Activated naive CD8-positive, alpha-beta T cell treated with anti-CD3 and anti-CD28 coated beads, Interleukin-2, amount 50 U/mL, for 24 hours (primary cell): Measurements from ENCODE around the gene CEP83.

Source experiments
- ATAC-seq: fragments of 150-1000 bp; cut with Tn5 transposase; one replicate; pipeline ENCODE4 v1.10.0; 2021
- DNase-seq: peaks from one replicate; pipeline ENCODE4 v3.0.0; 2021
- H3K27ac Mint-ChIP-seq: one replicate; pipeline ENCODE4 v1.8.0; 2021; ENCODE audit warnings: mild to moderate bottlenecking, mixed read lengths
- H3K27me3 Mint-ChIP-seq: one replicate; pipeline ENCODE4 v1.8.0; 2021; ENCODE audit warnings: mixed read lengths
- H3K36me3 Mint-ChIP-seq: one replicate; pipeline ENCODE4 v1.8.0; 2021; ENCODE audit warnings: low read depth, mixed read lengths
- H3K4me1 Mint-ChIP-seq: one replicate; pipeline ENCODE4 v1.8.0; 2021; ENCODE audit warnings: mixed read lengths
- H3K4me3 Mint-ChIP-seq: one replicate; pipeline ENCODE4 v1.8.0; 2021; ENCODE audit warnings: mild to moderate bottlenecking, moderate library complexity, mixed read lengths
- H3K9me3 Mint-ChIP-seq: one replicate; pipeline ENCODE4 v1.8.0; 2021; ENCODE audit warnings: mixed read lengths

Gene CEP83, protein sequence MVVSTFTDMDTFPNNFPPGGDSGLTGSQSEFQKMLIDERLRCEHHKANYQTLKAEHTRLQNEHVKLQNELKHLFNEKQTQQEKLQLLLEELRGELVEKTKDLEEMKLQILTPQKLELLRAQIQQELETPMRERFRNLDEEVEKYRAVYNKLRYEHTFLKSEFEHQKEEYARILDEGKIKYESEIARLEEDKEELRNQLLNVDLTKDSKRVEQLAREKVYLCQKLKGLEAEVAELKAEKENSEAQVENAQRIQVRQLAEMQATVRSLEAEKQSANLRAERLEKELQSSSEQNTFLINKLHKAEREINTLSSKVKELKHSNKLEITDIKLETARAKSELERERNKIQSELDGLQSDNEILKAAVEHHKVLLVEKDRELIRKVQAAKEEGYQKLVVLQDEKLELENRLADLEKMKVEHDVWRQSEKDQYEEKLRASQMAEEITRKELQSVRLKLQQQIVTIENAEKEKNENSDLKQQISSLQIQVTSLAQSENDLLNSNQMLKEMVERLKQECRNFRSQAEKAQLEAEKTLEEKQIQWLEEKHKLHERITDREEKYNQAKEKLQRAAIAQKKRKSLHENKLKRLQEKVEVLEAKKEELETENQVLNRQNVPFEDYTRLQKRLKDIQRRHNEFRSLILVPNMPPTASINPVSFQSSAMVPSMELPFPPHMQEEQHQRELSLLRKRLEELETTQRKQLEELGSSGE

DNA sequence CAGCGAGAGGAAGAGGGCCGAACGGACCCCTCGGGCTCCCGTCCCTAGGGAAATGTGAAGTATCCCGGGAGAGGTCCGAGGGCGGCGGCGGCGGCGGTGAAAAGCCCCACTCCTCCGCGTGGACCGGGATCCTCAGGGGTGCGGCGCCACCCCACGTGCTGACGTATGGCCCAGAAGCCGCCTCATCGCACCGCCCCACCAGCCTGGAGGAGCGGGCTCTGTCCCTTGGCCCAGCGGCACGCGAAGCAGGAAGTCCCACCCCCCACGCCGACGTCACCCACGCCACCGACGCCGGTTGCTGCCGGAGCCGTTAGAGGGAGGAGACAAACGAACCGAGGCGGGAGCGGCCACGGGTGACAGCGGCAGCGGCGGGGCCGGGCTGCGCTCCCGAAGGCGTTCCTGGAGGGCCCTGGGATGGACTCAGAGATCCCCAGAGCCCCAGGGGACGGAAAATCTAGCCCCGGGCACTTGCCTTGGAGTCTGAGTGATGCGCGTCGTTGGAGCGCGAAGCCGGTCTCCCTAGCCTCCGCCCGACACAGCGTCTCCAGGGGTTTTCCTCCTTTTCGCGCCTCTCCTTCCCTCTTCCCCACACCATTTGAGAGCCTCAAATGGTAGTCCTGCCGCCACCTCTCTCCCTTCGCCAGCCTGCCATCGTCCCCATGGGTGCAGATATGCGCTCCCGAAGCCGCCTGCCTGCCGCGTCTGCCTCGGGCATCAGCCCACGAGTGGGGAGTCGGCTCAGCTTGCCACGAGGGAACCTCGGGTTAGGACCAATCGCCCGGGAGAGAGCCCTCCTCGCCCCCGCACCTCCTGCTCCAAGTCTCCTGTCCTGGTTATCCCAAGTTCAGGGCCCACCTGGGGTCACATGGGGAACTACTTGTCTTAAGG, at the start of gene CEP83:
TSS of gene CEP83 (minus strand) at position 140 of the 888 bp plus-strand sequence. CDS start 47,377 bp downstream, outside the sequence.
- ATAC-seq (peak; percentile 99), DNase-seq (peak; percentile 98)
- peak within 1 kb of the TSS; percentile 91 for H3K4me3 Mint-ChIP-seq
- H3K4me1 Mint-ChIP-seq: peaks cover 37% of the 10 kb centered on the region
- H3K27me3 Mint-ChIP-seq: peaks cover 13% of the 10 kb centered on the region
- peaks cover 24% of the 10 kb centered on the region for H3K36me3 Mint-ChIP-seq
- peak within 1 kb of the TSS; percentile 93 for H3K27ac Mint-ChIP-seq
- peaks cover 5% of the 10 kb centered on the region for H3K9me3 Mint-ChIP-seq

DNA sequence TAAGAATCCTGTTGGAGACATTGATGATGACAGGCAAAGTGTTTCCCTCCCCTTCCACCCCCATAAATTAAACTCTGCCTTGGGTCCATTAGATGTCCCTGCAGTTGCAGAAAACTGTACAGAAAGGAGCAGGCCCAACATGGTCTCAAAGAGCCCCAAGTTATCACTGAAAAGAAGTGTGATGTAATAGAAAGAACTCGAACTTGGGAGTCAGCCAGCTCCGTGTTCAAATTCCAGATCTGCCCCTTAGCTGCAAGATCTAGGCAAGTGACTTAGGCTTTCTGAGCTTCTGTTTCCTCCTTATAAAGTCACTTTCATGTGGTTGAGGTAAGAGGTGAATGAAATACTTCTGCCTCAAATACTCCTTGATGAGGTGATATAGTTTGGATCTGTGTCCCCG, 49.6 kb upstream of the CEP83 start:
- ATAC-seq (no peak), DNase-seq (no peak)
- Mint-ChIP-seq H3K27ac (no peak overlapping the region), H3K4me3 (no peak overlapping the region), H3K4me1 (no peaks in the 10 kb centered on the region), H3K36me3 (no peaks in the 10 kb centered on the region), H3K9me3 (no peaks in the 10 kb centered on the region), H3K27me3 (peaks cover 2% of the 10 kb centered on the region)

DNA sequence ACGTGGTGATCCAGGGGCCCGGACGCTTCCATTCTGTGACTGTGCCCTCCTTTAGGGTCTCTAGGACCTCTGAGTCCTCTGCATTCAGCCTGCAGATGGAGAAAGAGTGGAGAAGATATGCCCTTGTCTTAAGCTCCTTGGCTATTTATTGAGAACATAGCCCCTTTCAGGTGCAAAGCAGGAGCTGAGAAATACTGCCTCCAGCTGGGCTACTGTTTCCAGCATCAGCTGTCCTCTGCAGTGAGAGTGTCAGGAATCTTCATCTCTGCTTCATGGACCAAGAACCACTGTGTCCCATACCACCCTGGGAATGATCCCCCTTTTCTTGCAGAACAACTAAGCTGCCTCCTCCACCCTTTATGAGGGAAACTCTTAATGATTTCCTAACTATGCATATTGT, 47.8 kb upstream of the CEP83 start:
- ATAC-seq (no peak), DNase-seq (no peak)
- Mint-ChIP-seq H3K27ac (no peak overlapping the region), H3K4me3 (no peak overlapping the region), H3K9me3 (no peaks in the 10 kb centered on the region), H3K27me3 (peaks cover 2% of the 10 kb centered on the region), H3K36me3 (no peaks in the 10 kb centered on the region), H3K4me1 (no peaks in the 10 kb centered on the region)

DNA sequence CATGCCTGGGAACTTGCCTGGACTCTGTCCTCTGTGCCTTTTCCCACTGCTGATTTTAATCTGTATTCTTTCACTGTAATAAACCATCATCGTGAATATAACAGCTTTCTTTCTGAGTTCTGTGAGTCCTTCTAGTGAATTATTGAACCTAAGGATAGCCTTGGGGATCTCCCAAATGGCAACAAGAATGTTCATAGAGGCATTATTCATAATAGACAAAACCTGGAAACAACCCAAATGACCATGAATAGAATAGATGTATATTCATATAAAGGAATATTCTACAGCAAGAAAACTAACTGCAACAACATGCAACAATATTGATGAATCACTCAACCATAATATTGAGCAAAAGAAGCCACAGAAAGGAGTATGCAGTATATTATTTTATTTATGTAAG, 44.7 kb upstream of the CEP83 start:
- no peak overlapping the region for H3K27ac Mint-ChIP-seq
- peaks cover 5% of the 10 kb centered on the region for H3K9me3 Mint-ChIP-seq
- peaks cover 5% of the 10 kb centered on the region for H3K4me1 Mint-ChIP-seq
- ATAC-seq (no peak), DNase-seq (no peak)
- no peak overlapping the region for H3K4me3 Mint-ChIP-seq
- no peaks in the 10 kb centered on the region for H3K36me3 Mint-ChIP-seq
- peaks cover 2% of the 10 kb centered on the region for H3K27me3 Mint-ChIP-seq

DNA sequence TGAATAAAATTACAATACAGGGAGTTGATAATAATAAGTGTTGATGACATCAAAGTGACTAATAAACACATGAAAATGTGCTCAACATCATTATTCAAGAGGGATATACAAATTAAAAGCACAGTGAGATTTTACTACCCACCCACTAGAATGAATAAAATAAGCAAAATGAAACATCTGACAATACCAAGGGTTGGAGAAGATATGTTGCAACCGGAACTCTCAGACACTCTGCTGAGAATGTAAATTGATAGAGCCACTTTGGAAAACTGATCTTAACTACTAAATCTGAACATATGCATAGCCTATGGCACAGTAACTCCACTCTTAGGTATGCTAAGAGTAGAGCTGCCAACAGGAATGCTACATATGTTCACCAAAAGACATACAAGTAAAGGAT, 44.0 kb upstream of the CEP83 start:
- H3K27ac Mint-ChIP-seq: no peak overlapping the region
- H3K9me3 Mint-ChIP-seq: peaks cover 5% of the 10 kb centered on the region
- H3K27me3 Mint-ChIP-seq: peaks cover 2% of the 10 kb centered on the region
- peaks cover 5% of the 10 kb centered on the region for H3K4me1 Mint-ChIP-seq
- H3K36me3 Mint-ChIP-seq: no peaks in the 10 kb centered on the region
- DNase-seq (no peak), ATAC-seq (no peak)
- no peak overlapping the region for H3K4me3 Mint-ChIP-seq

DNA sequence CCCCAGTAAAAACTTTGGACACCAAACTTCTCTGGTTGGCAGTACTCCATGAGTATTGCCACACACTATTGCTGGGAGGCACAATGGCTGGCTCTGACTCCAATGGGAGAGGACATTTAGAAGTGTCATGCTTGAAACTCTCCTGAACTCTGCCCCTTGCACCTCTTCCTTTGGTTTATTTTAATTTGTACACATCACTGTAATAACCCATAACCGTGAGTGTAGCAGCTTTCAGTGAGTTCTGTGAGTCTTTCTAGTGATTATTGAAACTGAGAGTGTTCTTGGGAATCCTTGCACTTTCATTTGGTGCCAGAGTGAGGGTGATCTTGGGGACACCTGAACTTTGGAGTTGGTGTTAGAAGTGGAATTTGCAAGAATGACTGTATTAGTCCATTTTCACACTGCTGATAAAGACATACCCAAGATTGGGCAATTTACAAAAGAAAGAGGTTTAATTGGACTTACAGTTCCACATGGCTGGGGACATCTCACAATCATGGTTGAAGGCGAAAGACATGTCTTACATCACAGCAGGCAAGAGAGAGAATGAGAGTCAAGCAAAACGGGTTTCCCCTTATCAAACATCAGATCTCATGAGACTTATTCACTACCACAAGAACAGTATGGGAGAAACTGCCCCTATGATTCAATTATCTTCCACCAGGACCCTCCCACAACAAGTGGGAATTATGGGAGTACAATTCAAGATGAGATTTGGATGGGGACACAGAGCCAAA, 41.3 kb upstream of the CEP83 start:
- H3K36me3 Mint-ChIP-seq: no peaks in the 10 kb centered on the region
- H3K4me3 Mint-ChIP-seq: no peak overlapping the region
- peaks cover 4% of the 10 kb centered on the region for H3K27me3 Mint-ChIP-seq
- DNase-seq (no peak), ATAC-seq (no peak)
- peaks cover 5% of the 10 kb centered on the region for H3K4me1 Mint-ChIP-seq
- H3K9me3 Mint-ChIP-seq: peaks cover 5% of the 10 kb centered on the region
- no peak overlapping the region for H3K27ac Mint-ChIP-seq

DNA sequence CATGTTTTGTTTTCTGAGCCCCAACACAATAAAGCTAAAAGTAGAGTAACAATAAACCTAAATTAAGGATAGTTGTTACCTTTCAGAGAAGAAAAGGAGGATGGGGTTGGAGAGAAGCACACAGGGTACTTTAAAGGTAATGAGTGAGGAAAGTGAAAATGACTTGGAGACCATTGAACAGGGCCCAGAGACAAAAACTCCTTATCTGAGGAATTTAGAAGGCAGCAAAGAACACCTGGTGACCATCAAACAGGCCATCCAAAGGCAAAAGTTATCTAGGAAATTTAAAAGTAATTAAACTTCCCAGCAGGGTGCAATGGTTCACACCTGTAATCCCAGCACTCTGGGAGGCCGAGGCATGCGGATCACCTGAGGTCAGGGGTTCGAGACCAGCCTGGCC, 39.0 kb upstream of the CEP83 start:
- H3K27me3 Mint-ChIP-seq: peaks cover 2% of the 10 kb centered on the region
- peaks cover 5% of the 10 kb centered on the region for H3K9me3 Mint-ChIP-seq
- no peak overlapping the region for H3K27ac Mint-ChIP-seq
- DNase-seq (no peak), ATAC-seq (no peak)
- H3K4me3 Mint-ChIP-seq: no peak overlapping the region
- no peaks in the 10 kb centered on the region for H3K36me3 Mint-ChIP-seq
- H3K4me1 Mint-ChIP-seq: peaks cover 5% of the 10 kb centered on the region

DNA sequence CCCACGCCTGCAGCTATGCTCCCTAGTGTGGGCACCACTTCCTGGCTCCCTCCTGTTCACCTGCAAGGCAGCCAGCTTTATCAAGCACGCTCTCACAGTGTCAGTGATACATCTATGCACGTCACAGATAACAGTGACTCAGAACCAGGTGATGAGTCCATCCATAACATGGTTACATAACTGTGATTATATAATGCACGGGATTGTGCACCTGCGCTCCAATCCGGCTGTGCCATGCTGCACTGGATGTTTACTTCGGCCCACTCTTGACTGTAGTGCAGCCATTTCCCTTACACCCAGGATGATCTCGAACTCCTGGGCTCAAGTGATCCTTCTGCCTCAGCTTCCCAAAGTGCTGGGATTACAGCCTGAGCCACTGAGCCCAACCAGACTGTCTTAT, 38.4 kb upstream of the CEP83 start:
- H3K27ac Mint-ChIP-seq: no peak overlapping the region
- no peak overlapping the region for H3K4me3 Mint-ChIP-seq
- peaks cover 5% of the 10 kb centered on the region for H3K9me3 Mint-ChIP-seq
- no peak for DNase-seq
- H3K27me3 Mint-ChIP-seq: peaks cover 2% of the 10 kb centered on the region
- H3K4me1 Mint-ChIP-seq: peaks cover 5% of the 10 kb centered on the region
- no peaks in the 10 kb centered on the region for H3K36me3 Mint-ChIP-seq
- ATAC-seq: no peak

DNA sequence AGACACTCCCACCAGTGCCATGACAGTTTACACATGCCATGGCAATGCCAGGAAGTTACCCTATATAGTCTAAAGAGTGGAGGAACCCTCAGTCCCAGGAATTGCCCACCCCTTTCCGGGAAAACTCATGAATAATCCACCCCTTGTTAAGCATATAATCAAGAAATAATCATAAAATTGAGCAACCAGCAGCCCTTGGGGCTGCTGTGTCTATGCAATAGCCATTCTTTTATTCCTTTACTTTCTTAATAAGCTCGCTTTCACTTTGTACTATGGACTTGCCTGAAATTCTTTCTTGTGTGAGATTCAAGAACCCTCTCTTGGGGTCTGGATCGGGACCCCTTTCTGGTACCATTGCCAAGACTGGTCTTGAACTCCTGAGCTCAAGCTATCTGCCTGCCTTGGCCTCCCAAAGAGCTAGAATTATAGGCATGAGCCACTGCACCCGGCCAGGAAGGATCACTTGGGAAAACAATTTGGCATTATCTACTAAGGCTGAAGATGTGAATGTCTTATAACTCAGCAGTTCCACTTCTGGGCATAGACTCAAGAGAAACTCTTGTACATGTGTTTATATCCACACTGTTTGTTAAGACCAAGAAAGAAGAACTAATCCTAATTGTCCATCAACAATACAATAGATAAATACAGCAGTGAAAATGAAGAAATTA, 35.9 kb upstream of the CEP83 start:
- Mint-ChIP-seq H3K36me3 (no peaks in the 10 kb centered on the region), H3K9me3 (no peaks in the 10 kb centered on the region), H3K27ac (no peak overlapping the region), H3K4me1 (no peaks in the 10 kb centered on the region), H3K27me3 (peaks cover 4% of the 10 kb centered on the region), H3K4me3 (no peak overlapping the region)
- no peak for DNase-seq
- ATAC-seq: no peak

DNA sequence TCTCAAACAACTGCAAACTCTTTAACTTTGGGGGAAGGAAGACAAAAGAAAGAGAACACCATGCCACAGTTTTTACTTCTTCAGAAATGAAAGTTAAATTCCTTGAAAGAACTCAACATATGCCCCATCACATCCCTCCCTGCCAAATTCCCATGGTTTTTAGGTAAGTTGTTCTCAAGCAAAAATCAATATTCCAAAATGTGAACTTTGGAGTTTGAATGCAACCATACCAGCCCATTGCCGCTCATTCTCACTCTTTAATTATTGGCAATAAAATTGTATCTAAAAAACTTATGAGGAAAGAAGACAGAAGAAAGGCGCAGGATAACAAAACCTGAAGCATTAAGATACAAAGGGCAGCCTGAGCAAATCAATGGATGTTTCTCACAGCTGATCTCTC, 31.8 kb upstream of the CEP83 start:
- DNase-seq: no peak
- no peaks in the 10 kb centered on the region for H3K4me1 Mint-ChIP-seq
- no peak overlapping the region for H3K4me3 Mint-ChIP-seq
- H3K27ac Mint-ChIP-seq: no peak overlapping the region
- ATAC-seq: no peak
- H3K27me3 Mint-ChIP-seq: peaks cover 4% of the 10 kb centered on the region
- H3K9me3 Mint-ChIP-seq: no peaks in the 10 kb centered on the region
- no peaks in the 10 kb centered on the region for H3K36me3 Mint-ChIP-seq

DNA sequence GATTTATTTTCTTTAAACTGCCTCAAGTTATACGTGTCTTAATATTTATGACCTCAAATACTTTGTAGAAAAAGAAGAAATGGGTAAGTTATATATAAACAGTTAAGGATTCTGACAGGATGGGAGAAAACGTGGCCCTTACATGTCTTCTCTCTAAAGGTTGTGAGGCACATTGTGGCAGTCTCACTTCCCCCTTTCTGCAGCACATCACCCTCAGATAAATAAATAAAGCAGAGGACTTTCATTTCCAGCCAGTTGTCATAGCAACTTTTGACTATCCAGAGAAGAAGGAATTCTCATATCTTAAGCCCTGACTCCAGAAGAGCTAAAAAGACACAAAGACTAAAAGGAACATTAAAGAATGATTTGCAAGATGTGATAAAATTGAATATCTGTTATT, 28.8 kb upstream of the CEP83 start:
- Mint-ChIP-seq H3K27ac (no peak overlapping the region), H3K27me3 (peaks cover 1% of the 10 kb centered on the region), H3K9me3 (no peaks in the 10 kb centered on the region), H3K36me3 (no peaks in the 10 kb centered on the region), H3K4me1 (no peaks in the 10 kb centered on the region), H3K4me3 (no peak overlapping the region)
- ATAC-seq: no peak
- no peak for DNase-seq

DNA sequence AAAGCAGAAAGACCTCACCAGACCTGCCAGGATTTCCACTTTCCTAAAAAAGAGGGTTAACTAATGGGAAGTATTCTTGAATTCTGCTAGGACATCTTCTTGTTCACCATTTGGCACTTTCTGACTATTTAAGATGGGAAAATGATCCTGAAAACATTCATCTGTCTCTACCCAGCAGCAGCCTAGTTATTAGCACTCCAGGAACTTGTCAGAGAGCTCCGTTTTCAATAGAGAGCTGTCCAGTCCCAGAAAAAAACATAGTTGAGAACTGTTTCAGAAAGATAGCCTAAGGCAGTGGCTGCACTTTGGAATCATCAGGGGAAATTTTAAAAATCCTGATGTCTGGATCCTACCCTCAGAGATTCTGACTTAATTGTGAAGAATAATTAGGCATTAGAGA, 22.1 kb upstream of the CEP83 start:
- DNase-seq (no peak), ATAC-seq (no peak)
- Mint-ChIP-seq H3K4me1 (no peaks in the 10 kb centered on the region), H3K36me3 (no peaks in the 10 kb centered on the region), H3K27ac (no peak overlapping the region), H3K9me3 (no peaks in the 10 kb centered on the region), H3K27me3 (no peaks in the 10 kb centered on the region), H3K4me3 (no peak overlapping the region)

DNA sequence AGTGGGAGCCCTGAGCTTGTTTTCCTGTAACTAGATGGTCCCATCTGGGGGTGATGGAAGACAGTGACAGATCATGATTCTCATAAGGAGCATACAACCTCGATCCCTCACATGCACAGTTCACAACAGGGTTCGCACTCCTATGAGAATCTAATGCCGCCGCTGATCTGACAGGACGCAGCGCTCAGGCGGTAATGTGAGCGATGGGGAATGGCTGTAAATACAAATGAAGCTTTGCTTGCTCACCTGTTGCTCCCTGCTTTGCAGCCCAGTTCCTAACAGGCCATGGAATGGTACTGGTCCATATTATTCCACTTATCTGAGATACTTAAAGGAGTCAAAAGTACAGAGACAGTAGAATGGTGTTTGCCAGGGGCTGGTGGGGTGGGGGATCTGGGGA, 9.9 kb upstream of the CEP83 start:
- Mint-ChIP-seq H3K27ac (no peak overlapping the region), H3K27me3 (peaks cover 2% of the 10 kb centered on the region), H3K4me3 (no peak overlapping the region), H3K9me3 (no peaks in the 10 kb centered on the region), H3K36me3 (no peaks in the 10 kb centered on the region), H3K4me1 (no peaks in the 10 kb centered on the region)
- ATAC-seq (no peak), DNase-seq (no peak)

DNA sequence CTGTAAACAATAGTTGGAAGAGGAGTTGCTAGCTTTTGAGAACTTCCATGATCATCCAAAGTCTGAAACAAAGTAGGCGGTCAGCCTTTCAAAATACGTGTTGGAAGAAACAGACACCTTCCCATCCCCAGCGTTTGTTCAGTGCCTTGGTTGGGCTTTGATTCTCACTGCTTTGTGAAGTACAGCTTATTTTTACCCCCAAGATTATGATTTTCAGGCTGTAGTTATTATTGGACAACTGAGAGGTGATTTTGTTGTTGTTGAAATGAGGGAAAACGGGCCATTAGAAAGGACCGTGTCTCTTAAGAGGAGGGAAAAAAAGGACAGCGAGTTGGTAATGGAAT, 921 bp upstream of the CEP83 start:
- DNase-seq: no peak
- peaks cover 13% of the 10 kb centered on the region for H3K27me3 Mint-ChIP-seq
- no peak for ATAC-seq
- peak overlapping the region; percentile 91 for H3K4me3 Mint-ChIP-seq
- peak overlapping the region; percentile 93 for H3K27ac Mint-ChIP-seq
- peaks cover 5% of the 10 kb centered on the region for H3K9me3 Mint-ChIP-seq
- H3K4me1 Mint-ChIP-seq: peaks cover 37% of the 10 kb centered on the region
- H3K36me3 Mint-ChIP-seq: peaks cover 20% of the 10 kb centered on the region
